HepG2 (cell line): ENCODE measurements around the gene TOP2A. TPM values are rescaled to one million over a fixed set of nuclear protein-coding genes. Genes with fewer than 3 reads are reported as not detected.

Experiments
- CHD4 ChIP-seq: fragments of 200-600 bp; sonication (generic); IDR thresholded peaks from 2 replicates; pipeline ENCODE4 v1.7.0; 2017; ENCODE audit warnings: mild to moderate bottlenecking, low read length, borderline replicate concordance
- MEIS2 ChIP-seq: sonication (generic); formaldehyde crosslinking; IDR thresholded peaks from 2 replicates; pipeline ENCODE4 v1.9.0; 2021; ENCODE audit warnings: mild to moderate bottlenecking, missing genetic modification reagents
- NR2C2 ChIP-seq: sonication (generic); formaldehyde crosslinking; IDR thresholded peaks from 2 replicates; pipeline ENCODE4 v1.4.0; 2020; ENCODE audit warnings: missing genetic modification reagents, mild to moderate bottlenecking, moderate library complexity, borderline replicate concordance
- REXO4 ChIP-seq: sonication (generic); formaldehyde crosslinking; IDR thresholded peaks from 2 replicates; pipeline ENCODE4 v1.8.0; 2022; ENCODE audit warnings: missing genetic modification reagents, mild to moderate bottlenecking, borderline replicate concordance
- RFX1 ChIP-seq: fragments of 450-650 bp; IDR thresholded peaks from 2 replicates; pipeline ENCODE4 v1.6.1; 2017
- ZNF660 ChIP-seq: sonication (generic); formaldehyde crosslinking; IDR thresholded peaks from 2 replicates; pipeline ENCODE4 v1.5.1; 2020; ENCODE audit warnings: mild to moderate bottlenecking, low read depth, missing genetic modification reagents, borderline replicate concordance
- polyA plus RNA-seq, 8 experiments: library from polyadenylated mRNA; depleted of rRNA in 3 of 8; stranded (reverse) in 7 of 8; unstranded in 1 of 8; fragments of >200 nt; fragmentation: Illumina TruSeq in 4 of 8; extraction: Trizol in 4 of 8; gene quantifications; 2 replicates each; pipeline versions ENCODE4 v1.2.1 to v1.2.3, GENCODE V29; 2011 to 2016; ENCODE audit warnings: low read depth in 4 of 8, missing spikeins in 1 of 8, mixed read lengths in 1 of 8; ENCODE audit not compliant: insufficient read depth in 1 of 8
- total RNA-seq, 5 experiments: library from RNA; depleted of rRNA; stranded (reverse); fragments of >200 nt; fragmentation: Illumina TruSeq; extraction: Trizol; gene quantifications; 2 replicates each; pipeline ENCODE4 v1.2.3, GENCODE V29; 2016; ENCODE audit warnings: low read depth in 1 of 5
- TF ChIP-seq, protein P1 (sequence below): sonication (generic); formaldehyde crosslinking; IDR thresholded peaks from 2 replicates; pipeline ENCODE4 v1.9.0; 2021; ENCODE audit warnings: missing genetic modification reagents, borderline replicate concordance
- TF ChIP-seq, protein P2 (sequence below): sonication (generic); formaldehyde crosslinking; IDR thresholded peaks from 2 replicates; pipeline ENCODE4 v1.5.0; 2020; ENCODE audit warnings: mild to moderate bottlenecking, missing genetic modification reagents
- TF ChIP-seq, protein P3 (sequence below): sonication (generic); formaldehyde crosslinking; IDR thresholded peaks from 2 replicates; pipeline ENCODE4 v1.8.1; 2023; ENCODE audit warnings: mild to moderate bottlenecking, missing genetic modification reagents
- TF ChIP-seq, protein P4 (sequence below): sonication (generic); formaldehyde crosslinking; IDR thresholded peaks from 2 replicates; pipeline ENCODE4 v1.5.1; 2020; ENCODE audit warnings: missing genetic modification reagents, mild to moderate bottlenecking, borderline replicate concordance
- TF ChIP-seq, protein P5 (sequence below): sonication (generic); formaldehyde crosslinking; IDR thresholded peaks from 2 replicates; pipeline ENCODE4 v1.4.0; 2020; ENCODE audit warnings: missing genetic modification reagents
- TF ChIP-seq, protein P6 (sequence below): sonication (generic); formaldehyde crosslinking; conservative IDR thresholded peaks from 2 replicates; pipeline ENCODE4 v1.8.0; 2022; ENCODE audit warnings: low read depth, missing genetic modification reagents
- TF ChIP-seq, protein P7 (sequence below): sonication (generic); formaldehyde crosslinking; IDR thresholded peaks from 2 replicates; pipeline ENCODE4 v1.5.0; 2020; ENCODE audit warnings: missing genetic modification reagents

The TOP2A gene
- total and polyA plus RNA-seq, 2 of the 13 experiments (the other 11 are each of a cell fraction or from before 2014, with no cell fraction given): 108 to 327 TPM

DNA sequence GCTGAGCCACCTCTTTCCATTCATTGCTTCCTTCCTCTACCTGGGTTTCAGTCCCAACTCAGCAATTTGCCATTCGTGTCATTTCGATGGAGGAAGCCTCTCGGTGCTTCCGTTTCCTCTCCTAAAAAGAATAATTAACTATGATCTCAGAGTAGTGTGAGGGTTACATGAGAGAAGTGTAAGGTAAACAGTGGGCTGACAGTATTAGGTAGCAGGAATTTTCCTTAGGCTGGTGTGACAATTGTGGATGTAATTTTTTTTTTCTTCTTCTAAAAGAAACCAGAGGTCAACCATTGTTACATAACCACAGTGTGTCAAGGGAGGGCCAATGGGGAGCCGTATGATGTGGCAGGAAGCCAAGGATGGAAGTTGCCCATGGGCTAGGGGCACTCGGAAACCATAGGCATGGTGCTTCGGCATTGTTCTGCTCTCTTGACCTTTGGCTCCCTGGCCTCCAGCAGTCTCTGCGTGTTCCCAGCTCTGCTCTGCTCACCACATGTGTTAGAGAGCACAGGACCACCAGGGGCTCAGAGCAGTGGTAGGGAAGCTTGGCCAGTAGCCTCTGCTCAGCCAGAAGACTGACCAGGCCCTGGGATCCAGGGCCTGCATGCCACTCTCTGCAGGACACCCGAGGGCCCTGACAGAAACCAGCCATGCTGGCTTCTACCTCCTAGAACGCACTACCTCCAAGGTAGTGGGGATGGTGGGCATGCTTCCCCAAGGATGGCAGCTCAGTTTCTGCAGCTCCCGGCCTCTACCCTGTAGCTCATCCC lies 2.0 kb upstream of the TOP2A start (continued):
- TF ChIP-seq, protein P1, sequence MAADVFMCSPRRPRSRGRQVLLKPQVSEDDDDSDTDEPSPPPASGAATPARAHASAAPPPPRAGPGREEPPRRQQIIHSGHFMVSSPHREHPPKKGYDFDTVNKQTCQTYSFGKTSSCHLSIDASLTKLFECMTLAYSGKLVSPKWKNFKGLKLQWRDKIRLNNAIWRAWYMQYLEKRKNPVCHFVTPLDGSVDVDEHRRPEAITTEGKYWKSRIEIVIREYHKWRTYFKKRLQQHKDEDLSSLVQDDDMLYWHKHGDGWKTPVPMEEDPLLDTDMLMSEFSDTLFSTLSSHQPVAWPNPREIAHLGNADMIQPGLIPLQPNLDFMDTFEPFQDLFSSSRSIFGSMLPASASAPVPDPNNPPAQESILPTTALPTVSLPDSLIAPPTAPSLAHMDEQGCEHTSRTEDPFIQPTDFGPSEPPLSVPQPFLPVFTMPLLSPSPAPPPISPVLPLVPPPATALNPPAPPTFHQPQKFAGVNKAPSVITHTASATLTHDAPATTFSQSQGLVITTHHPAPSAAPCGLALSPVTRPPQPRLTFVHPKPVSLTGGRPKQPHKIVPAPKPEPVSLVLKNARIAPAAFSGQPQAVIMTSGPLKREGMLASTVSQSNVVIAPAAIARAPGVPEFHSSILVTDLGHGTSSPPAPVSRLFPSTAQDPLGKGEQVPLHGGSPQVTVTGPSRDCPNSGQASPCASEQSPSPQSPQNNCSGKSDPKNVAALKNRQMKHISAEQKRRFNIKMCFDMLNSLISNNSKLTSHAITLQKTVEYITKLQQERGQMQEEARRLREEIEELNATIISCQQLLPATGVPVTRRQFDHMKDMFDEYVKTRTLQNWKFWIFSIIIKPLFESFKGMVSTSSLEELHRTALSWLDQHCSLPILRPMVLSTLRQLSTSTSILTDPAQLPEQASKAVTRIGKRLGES (CRISPR knock-in tag): no peak
- TF ChIP-seq, protein P2, sequence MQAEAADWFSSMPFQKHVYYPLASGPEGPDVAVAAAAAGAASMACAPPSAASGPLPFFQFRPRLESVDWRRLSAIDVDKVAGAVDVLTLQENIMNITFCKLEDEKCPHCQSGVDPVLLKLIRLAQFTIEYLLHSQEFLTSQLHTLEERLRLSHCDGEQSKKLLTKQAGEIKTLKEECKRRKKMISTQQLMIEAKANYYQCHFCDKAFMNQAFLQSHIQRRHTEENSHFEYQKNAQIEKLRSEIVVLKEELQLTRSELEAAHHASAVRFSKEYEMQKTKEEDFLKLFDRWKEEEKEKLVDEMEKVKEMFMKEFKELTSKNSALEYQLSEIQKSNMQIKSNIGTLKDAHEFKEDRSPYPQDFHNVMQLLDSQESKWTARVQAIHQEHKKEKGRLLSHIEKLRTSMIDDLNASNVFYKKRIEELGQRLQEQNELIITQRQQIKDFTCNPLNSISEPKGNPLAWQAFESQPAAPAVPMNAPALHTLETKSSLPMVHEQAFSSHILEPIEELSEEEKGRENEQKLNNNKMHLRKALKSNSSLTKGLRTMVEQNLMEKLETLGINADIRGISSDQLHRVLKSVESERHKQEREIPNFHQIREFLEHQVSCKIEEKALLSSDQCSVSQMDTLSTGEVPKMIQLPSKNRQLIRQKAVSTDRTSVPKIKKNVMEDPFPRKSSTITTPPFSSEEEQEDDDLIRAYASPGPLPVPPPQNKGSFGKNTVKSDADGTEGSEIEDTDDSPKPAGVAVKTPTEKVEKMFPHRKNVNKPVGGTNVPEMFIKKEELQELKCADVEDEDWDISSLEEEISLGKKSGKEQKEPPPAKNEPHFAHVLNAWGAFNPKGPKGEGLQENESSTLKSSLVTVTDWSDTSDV (CRISPR knock-in tag): no peak; the same call in 1 of the 2 replicates
- TF ChIP-seq, protein P3, sequence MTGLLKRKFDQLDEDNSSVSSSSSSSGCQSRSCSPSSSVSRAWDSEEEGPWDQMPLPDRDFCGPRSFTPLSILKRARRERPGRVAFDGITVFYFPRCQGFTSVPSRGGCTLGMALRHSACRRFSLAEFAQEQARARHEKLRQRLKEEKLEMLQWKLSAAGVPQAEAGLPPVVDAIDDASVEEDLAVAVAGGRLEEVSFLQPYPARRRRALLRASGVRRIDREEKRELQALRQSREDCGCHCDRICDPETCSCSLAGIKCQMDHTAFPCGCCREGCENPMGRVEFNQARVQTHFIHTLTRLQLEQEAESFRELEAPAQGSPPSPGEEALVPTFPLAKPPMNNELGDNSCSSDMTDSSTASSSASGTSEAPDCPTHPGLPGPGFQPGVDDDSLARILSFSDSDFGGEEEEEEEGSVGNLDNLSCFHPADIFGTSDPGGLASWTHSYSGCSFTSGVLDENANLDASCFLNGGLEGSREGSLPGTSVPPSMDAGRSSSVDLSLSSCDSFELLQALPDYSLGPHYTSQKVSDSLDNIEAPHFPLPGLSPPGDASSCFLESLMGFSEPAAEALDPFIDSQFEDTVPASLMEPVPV (CRISPR knock-in tag): 0 out of 2 replicates have a peak, but pooled peaks have one; percentile 32
- no peak for TF ChIP-seq REXO4 (CRISPR knock-in tag)
- peak; percentile 60; the same call in 1 of the 2 replicates for TF ChIP-seq MEIS2 (CRISPR knock-in tag)
- peak; percentile 89 for TF ChIP-seq NR2C2
- TF ChIP-seq RFX1: no peak
- TF ChIP-seq ZNF660 (CRISPR knock-in tag): no peak
- TF ChIP-seq, protein P4, sequence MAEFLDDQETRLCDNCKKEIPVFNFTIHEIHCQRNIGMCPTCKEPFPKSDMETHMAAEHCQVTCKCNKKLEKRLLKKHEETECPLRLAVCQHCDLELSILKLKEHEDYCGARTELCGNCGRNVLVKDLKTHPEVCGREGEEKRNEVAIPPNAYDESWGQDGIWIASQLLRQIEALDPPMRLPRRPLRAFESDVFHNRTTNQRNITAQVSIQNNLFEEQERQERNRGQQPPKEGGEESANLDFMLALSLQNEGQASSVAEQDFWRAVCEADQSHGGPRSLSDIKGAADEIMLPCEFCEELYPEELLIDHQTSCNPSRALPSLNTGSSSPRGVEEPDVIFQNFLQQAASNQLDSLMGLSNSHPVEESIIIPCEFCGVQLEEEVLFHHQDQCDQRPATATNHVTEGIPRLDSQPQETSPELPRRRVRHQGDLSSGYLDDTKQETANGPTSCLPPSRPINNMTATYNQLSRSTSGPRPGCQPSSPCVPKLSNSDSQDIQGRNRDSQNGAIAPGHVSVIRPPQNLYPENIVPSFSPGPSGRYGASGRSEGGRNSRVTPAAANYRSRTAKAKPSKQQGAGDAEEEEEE (CRISPR knock-in tag): no peak
- TF ChIP-seq, protein P5, sequence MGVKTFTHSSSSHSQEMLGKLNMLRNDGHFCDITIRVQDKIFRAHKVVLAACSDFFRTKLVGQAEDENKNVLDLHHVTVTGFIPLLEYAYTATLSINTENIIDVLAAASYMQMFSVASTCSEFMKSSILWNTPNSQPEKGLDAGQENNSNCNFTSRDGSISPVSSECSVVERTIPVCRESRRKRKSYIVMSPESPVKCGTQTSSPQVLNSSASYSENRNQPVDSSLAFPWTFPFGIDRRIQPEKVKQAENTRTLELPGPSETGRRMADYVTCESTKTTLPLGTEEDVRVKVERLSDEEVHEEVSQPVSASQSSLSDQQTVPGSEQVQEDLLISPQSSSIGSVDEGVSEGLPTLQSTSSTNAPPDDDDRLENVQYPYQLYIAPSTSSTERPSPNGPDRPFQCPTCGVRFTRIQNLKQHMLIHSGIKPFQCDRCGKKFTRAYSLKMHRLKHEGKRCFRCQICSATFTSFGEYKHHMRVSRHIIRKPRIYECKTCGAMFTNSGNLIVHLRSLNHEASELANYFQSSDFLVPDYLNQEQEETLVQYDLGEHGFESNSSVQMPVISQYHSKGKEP (CRISPR knock-in tag): no peak
- peak; percentile 59; the same call in 1 of the 2 replicates for TF ChIP-seq CHD4
- TF ChIP-seq, protein P6, sequence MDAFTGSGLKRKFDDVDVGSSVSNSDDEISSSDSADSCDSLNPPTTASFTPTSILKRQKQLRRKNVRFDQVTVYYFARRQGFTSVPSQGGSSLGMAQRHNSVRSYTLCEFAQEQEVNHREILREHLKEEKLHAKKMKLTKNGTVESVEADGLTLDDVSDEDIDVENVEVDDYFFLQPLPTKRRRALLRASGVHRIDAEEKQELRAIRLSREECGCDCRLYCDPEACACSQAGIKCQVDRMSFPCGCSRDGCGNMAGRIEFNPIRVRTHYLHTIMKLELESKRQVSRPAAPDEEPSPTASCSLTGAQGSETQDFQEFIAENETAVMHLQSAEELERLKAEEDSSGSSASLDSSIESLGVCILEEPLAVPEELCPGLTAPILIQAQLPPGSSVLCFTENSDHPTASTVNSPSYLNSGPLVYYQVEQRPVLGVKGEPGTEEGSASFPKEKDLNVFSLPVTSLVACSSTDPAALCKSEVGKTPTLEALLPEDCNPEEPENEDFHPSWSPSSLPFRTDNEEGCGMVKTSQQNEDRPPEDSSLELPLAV: no peak
- TF ChIP-seq, protein P7, sequence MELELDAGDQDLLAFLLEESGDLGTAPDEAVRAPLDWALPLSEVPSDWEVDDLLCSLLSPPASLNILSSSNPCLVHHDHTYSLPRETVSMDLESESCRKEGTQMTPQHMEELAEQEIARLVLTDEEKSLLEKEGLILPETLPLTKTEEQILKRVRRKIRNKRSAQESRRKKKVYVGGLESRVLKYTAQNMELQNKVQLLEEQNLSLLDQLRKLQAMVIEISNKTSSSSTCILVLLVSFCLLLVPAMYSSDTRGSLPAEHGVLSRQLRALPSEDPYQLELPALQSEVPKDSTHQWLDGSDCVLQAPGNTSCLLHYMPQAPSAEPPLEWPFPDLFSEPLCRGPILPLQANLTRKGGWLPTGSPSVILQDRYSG (CRISPR knock-in tag): no peak
